Measurements from ENCODE around the gene FEM1A. TPM values are rescaled to one million over a fixed set of nuclear protein-coding genes. Genes with fewer than 3 reads are reported as not detected.

FEM1A gene
- polyA plus RNA-seq, 1 donor from 2014 or later = 8.7 TPM

DNA sequence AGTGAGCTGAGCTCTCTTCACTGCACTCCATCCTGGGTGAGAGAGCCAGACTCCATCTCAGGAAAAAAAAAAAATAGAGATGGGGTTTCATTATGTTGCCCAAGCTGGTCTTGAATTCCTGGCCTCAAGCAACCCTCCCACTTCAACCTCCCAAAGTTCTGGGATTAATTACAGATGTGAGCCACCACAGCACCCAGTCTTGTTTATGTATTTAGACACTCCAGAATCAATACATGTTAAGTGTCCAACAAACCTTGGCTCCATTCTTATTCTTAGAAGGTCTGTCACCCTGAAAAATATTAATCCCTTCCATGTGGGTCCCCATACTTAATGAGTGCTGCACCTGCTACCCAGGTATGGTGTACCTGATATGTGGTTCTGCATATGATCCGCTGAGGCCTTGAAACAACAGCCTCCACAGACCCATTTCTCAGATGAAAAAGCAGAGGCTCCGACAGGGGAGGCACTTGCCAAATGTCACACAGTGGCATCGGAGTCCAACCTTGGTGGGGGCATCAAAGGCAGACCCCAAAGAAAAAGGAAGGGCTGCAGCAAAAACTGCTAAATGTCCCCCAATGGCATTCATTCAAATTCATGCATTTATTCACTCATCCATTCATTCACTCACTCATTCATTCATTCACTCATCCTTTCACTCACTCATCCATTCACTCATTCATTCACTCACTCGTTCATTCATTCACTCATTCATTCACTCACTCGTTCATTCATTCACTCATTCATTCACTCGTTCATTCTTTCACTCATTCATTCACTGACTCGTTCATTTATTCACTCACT is 23.3 kb downstream of the FEM1A start:
- no peaks in the 10 kb centered on the region for H3K27me3 ChIP-seq (ENCODE audit: insufficient read depth, low read depth, low read length)
- peak overlapping the region; percentile 30 for H2AFZ ChIP-seq (ENCODE audit: low read depth, low read length)
- H3K9me2 ChIP-seq (ENCODE audit: insufficient read depth, low read length) = no peaks in the 10 kb centered on the region
- H3K79me2 ChIP-seq (replicated peaks; ENCODE audit: insufficient read depth, low read length) = no peaks in the 10 kb centered on the region
- H3K27ac ChIP-seq (ENCODE audit: low read length) = no peak overlapping the region
- no peaks in the 10 kb centered on the region for H4K20me1 ChIP-seq (ENCODE audit: insufficient read depth)
- H3K9ac ChIP-seq (ENCODE audit: low read length) = peak overlapping the region; percentile 23
- H3K4me3 ChIP-seq (ENCODE audit: low read length) = peak overlapping the region; percentile 56
- no peak overlapping the region for H3K4me2 ChIP-seq (ENCODE audit: low read length)
- no peaks in the 10 kb centered on the region for H3F3A ChIP-seq (ENCODE audit: insufficient read depth, low read length, poor library complexity, severe bottlenecking)
- no peaks in the 10 kb centered on the region for H3K9me3 ChIP-seq (ENCODE audit: low read length)
- no peaks in the 10 kb centered on the region for H3K36me3 ChIP-seq (ENCODE audit: insufficient read depth, low read length)
- no peak for TF ChIP-seq POLR2AphosphoS5 (IDR thresholded peaks at IDR 0.05)
- TF ChIP-seq, protein P1, sequence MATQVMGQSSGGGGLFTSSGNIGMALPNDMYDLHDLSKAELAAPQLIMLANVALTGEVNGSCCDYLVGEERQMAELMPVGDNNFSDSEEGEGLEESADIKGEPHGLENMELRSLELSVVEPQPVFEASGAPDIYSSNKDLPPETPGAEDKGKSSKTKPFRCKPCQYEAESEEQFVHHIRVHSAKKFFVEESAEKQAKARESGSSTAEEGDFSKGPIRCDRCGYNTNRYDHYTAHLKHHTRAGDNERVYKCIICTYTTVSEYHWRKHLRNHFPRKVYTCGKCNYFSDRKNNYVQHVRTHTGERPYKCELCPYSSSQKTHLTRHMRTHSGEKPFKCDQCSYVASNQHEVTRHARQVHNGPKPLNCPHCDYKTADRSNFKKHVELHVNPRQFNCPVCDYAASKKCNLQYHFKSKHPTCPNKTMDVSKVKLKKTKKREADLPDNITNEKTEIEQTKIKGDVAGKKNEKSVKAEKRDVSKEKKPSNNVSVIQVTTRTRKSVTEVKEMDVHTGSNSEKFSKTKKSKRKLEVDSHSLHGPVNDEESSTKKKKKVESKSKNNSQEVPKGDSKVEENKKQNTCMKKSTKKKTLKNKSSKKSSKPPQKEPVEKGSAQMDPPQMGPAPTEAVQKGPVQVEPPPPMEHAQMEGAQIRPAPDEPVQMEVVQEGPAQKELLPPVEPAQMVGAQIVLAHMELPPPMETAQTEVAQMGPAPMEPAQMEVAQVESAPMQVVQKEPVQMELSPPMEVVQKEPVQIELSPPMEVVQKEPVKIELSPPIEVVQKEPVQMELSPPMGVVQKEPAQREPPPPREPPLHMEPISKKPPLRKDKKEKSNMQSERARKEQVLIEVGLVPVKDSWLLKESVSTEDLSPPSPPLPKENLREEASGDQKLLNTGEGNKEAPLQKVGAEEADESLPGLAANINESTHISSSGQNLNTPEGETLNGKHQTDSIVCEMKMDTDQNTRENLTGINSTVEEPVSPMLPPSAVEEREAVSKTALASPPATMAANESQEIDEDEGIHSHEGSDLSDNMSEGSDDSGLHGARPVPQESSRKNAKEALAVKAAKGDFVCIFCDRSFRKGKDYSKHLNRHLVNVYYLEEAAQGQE (IDR thresholded peaks at IDR 0.05; ENCODE audit: borderline replicate concordance) = no peak
- no peak for TF ChIP-seq RAD21 (conservative IDR thresholded peaks at IDR 0.05)
- TF ChIP-seq, protein P2, sequence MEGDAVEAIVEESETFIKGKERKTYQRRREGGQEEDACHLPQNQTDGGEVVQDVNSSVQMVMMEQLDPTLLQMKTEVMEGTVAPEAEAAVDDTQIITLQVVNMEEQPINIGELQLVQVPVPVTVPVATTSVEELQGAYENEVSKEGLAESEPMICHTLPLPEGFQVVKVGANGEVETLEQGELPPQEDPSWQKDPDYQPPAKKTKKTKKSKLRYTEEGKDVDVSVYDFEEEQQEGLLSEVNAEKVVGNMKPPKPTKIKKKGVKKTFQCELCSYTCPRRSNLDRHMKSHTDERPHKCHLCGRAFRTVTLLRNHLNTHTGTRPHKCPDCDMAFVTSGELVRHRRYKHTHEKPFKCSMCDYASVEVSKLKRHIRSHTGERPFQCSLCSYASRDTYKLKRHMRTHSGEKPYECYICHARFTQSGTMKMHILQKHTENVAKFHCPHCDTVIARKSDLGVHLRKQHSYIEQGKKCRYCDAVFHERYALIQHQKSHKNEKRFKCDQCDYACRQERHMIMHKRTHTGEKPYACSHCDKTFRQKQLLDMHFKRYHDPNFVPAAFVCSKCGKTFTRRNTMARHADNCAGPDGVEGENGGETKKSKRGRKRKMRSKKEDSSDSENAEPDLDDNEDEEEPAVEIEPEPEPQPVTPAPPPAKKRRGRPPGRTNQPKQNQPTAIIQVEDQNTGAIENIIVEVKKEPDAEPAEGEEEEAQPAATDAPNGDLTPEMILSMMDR (IDR thresholded peaks at IDR 0.05; ENCODE audit: poor library complexity, severe bottlenecking) = no peak

DNA sequence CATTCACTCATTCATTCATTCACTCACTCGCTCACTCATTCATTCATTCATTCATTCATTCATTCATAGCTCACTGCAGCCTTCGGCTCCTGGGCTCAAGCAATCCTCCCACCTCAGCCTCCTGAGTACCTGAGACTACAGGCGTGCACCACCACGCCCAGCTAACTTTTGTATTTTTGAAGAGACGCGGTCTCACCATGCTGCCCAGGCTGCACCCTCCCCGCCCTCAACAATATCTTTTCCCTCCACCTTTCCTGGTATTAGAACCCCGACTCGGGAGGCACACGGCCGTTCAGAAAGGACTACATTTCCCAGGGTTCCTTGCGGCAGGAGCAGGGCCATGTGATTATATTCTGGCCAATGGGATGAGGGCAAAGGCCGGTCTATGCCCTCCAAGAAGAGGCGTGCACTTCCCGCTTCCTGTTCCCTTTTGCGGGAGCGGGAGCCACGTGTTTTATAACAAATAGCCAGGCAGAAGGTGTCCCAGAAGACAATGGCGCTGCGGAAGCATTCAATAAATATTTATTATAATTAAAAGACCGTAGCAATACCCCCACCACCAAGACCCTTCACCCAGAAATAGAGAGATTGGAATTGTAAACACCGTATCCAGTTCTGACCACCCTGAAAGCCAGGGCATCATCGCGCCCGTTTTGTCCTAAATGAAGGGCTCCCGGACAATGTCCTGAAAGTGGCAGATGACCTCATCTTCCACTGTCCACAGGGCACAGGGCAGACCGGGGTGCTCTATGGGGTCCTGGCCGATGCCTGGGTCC is 24.1 kb downstream of the FEM1A start:
- H3K27ac ChIP-seq (ENCODE audit: low read length) = no peak overlapping the region
- no peaks in the 10 kb centered on the region for H3K36me3 ChIP-seq (ENCODE audit: insufficient read depth, low read length)
- TF ChIP-seq TAF1 (IDR thresholded peaks at IDR 0.05; ENCODE audit: low read depth) = peak; percentile 13
- peak; percentile 22 for TF ChIP-seq POLR2AphosphoS5 (IDR thresholded peaks at IDR 0.05)
- peak; percentile 89 for TF ChIP-seq MXI1 (conservative IDR thresholded peaks at IDR 0.05; ENCODE audit: poor library complexity, severe bottlenecking)
- no peak for TF ChIP-seq RAD21 (conservative IDR thresholded peaks at IDR 0.05)
- H3K4me3 ChIP-seq (ENCODE audit: low read length) = peak overlapping the region; percentile 56
- H3K9ac ChIP-seq (ENCODE audit: low read length) = peak overlapping the region; percentile 23
- no peaks in the 10 kb centered on the region for H3K9me2 ChIP-seq (ENCODE audit: insufficient read depth, low read length)
- no peaks in the 10 kb centered on the region for H3K79me2 ChIP-seq (replicated peaks; ENCODE audit: insufficient read depth, low read length)
- H3F3A ChIP-seq (ENCODE audit: insufficient read depth, low read length, poor library complexity, severe bottlenecking) = no peaks in the 10 kb centered on the region
- no peaks in the 10 kb centered on the region for H3K9me3 ChIP-seq (ENCODE audit: low read length)
- no peaks in the 10 kb centered on the region for H3K27me3 ChIP-seq (ENCODE audit: insufficient read depth, low read depth, low read length)
- H2AFZ ChIP-seq (ENCODE audit: low read depth, low read length) = peak overlapping the region; percentile 30
- H4K20me1 ChIP-seq (ENCODE audit: insufficient read depth) = no peaks in the 10 kb centered on the region
- H3K4me2 ChIP-seq (ENCODE audit: low read length) = no peak overlapping the region

Measured in neural cell (in vitro differentiated cells).